ENCODE measurements around the gene STING1.

GRCh38 chr5:139446956-139447779, 35.4 kb downstream of the STING1 start:
- TF ChIP-seq CTCF (IDR thresholded peaks at IDR 0.05), result no peak
- TF ChIP-seq EZH2 (IDR thresholded peaks at IDR 0.05; ENCODE audit: borderline replicate concordance, insufficient read depth, low read depth, low read length, poor library complexity, severe bottlenecking), result no peak

Measured in B cell (primary cell).